K562 (cell line): ENCODE measurements around the gene YPEL1. TPM values are rescaled to one million over a fixed set of nuclear protein-coding genes. Genes with fewer than 3 reads are reported as not detected.

Source experiments
- BCL6 ChIP-seq: fragments of 250-450 bp; sonication (Bioruptor Pico); IDR thresholded peaks from 2 replicates; pipeline ENCODE4 v1.4.0; 2020
- BHLHE40 ChIP-seq: IDR thresholded peaks from 2 replicates; pipeline ENCODE4 v1.6.1; 2011; ENCODE audit warnings: low read length, improper control_type of control experiment
- CAMTA2 ChIP-seq: fragments of 250-450 bp; sonication (Bioruptor Pico); conservative IDR thresholded peaks from 2 replicates; pipeline ENCODE4 v1.5.1; 2022
- FIP1L1 ChIP-seq: fragments of 200-400 bp; formaldehyde crosslinking; IDR thresholded peaks from 2 replicates; pipeline ENCODE4 v1.6.1; 2018; ENCODE audit warnings: mild to moderate bottlenecking, low read depth, low read length; ENCODE audit not compliant: poor library complexity, severe bottlenecking
- KDM5B ChIP-seq: fragments of 200-600 bp; sonication (generic); IDR thresholded peaks from 2 replicates; pipeline ENCODE4 v1.6.1; 2012; ENCODE audit warnings: low read depth, mild to moderate bottlenecking, moderate library complexity, low read length, control low read depth, inconsistent platforms; ENCODE audit not compliant: insufficient replicate concordance
- MAFF ChIP-seq: IDR thresholded peaks from 2 replicates; pipeline ENCODE4 v1.6.1; 2012; ENCODE audit warnings: low read length, improper control_type of control experiment
- MEIS2 ChIP-seq: fragments of 450-650 bp; IDR thresholded peaks from 2 replicates; pipeline ENCODE4 v1.6.1; 2014; ENCODE audit warnings: mild to moderate bottlenecking; ENCODE audit not compliant: partially characterized antibody
- POLR2G ChIP-seq: fragments of 200-400 bp; formaldehyde crosslinking; IDR thresholded peaks from 2 replicates; pipeline ENCODE4 v1.6.1; 2017; ENCODE audit warnings: low read depth, mild to moderate bottlenecking, antibody characterized with exemption, low read length, moderate library complexity
- SPI1 ChIP-seq: IDR thresholded peaks from 2 replicates; pipeline ENCODE4 v1.6.1; 2011; ENCODE audit warnings: low read depth, low read length, control low read depth, borderline replicate concordance
- ZNF146 ChIP-seq: IDR thresholded peaks from one replicate; pipeline ENCODE4 v1.6.1; 2018; ENCODE audit warnings: missing compliant biosample characterization; ENCODE audit not compliant: unreplicated experiment
- ZNF253 ChIP-seq: fragments of 250-450 bp; sonication (Bioruptor Pico); conservative IDR thresholded peaks from 2 replicates; pipeline ENCODE4 v1.6.1; 2021; ENCODE audit warnings: mild to moderate bottlenecking
- ZNF778 ChIP-seq: fragments of 450-650 bp; formaldehyde crosslinking; IDR thresholded peaks from 2 replicates; pipeline ENCODE4 v1.4.0; 2020; ENCODE audit warnings: mild to moderate bottlenecking, moderate library complexity
- polyA plus RNA-seq, 8 experiments: library from polyadenylated mRNA; depleted of rRNA in 4 of 8; stranded (reverse) in 5 of 8; unstranded in 3 of 8; fragments of >200 nt; fragmentation: Nextera tagmentation in 2 of 8; fragmentation: Illumina TruSeq in 1 of 8; extraction: Ambion mirVana in 2 of 8; extraction: Trizol in 1 of 8; gene quantifications; 2 replicates each; pipeline versions ENCODE4 v1.2.1 to v1.2.3, GENCODE V29; 2011 to 2014; ENCODE audit warnings: inconsistent platforms in 1 of 8, missing spikeins in 1 of 8
- total RNA-seq, 7 experiments: library from RNA; depleted of rRNA in 6 of 7; stranded (reverse); fragments of >200 nt in 6 of 7; fragmentation: Illumina TruSeq in 2 of 7; extraction: Trizol in 2 of 7; gene quantifications; 2 replicates each; pipeline versions ENCODE4 v1.2.1 to v1.2.3, GENCODE V29; 2011 to 2021; ENCODE audit warnings: low replicate concordance in 1 of 7
- TF ChIP-seq, protein P1 (sequence below), 2 experiments: fragments of 150-350 bp in 1 of 2; IDR thresholded peaks; 2 replicates each; pipeline ENCODE4 v1.6.1; 2012 to 2016; ENCODE audit warnings: low read depth in 2 of 2, low read length in 2 of 2, mild to moderate bottlenecking in 1 of 2, moderate library complexity in 1 of 2
- TF ChIP-seq, protein P2 (sequence below): fragments of 250-450 bp; sonication (Bioruptor Pico); IDR thresholded peaks from 2 replicates; pipeline ENCODE4 v1.8.0; 2022; ENCODE audit warnings: inconsistent platforms
- TF ChIP-seq, protein P3 (sequence below): IDR thresholded peaks from 3 replicates; pipeline ENCODE4 v1.6.1; 2011; ENCODE audit warnings: borderline replicate concordance, mild to moderate bottlenecking; ENCODE audit not compliant: insufficient read length, insufficient read depth

YPEL1 gene
- total and polyA plus RNA-seq, 9 of the 15 experiments (the other 6 are each of a cell fraction or from before 2014, with no cell fraction given), result 0.07 to 2.2 (median 0.46) TPM

DNA sequence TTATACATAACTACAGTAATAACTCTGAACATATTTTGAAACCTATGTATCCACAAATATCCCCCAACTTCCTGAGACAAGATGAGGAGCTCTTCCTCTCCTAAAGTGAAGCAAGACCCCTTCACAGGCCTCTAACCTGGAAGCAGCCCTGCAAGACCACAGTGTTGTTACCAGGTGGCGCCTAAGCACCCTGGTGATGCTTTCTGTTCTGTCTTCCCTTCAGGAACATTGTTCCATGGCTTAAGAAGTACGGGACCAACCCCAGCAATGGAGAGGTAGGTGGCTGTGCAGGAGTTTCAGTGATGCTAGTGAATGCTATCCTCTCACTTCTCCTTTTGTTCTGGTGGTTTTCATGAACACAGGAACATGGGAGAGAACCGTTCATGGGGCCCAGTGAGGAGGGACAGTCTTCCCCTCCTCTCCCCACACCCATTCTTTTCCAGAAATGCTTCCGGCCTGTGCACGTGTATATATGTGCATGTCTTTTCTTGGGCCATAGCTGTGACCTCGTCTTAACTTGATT lies 63.4 kb downstream of the YPEL1 start (continued):
- TF ChIP-seq, protein P1, sequence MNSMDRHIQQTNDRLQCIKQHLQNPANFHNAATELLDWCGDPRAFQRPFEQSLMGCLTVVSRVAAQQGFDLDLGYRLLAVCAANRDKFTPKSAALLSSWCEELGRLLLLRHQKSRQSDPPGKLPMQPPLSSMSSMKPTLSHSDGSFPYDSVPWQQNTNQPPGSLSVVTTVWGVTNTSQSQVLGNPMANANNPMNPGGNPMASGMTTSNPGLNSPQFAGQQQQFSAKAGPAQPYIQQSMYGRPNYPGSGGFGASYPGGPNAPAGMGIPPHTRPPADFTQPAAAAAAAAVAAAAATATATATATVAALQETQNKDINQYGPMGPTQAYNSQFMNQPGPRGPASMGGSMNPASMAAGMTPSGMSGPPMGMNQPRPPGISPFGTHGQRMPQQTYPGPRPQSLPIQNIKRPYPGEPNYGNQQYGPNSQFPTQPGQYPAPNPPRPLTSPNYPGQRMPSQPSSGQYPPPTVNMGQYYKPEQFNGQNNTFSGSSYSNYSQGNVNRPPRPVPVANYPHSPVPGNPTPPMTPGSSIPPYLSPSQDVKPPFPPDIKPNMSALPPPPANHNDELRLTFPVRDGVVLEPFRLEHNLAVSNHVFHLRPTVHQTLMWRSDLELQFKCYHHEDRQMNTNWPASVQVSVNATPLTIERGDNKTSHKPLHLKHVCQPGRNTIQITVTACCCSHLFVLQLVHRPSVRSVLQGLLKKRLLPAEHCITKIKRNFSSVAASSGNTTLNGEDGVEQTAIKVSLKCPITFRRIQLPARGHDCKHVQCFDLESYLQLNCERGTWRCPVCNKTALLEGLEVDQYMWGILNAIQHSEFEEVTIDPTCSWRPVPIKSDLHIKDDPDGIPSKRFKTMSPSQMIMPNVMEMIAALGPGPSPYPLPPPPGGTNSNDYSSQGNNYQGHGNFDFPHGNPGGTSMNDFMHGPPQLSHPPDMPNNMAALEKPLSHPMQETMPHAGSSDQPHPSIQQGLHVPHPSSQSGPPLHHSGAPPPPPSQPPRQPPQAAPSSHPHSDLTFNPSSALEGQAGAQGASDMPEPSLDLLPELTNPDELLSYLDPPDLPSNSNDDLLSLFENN (IDR thresholded peaks at IDR 0.05; ENCODE audit: low read depth in 2 of 2, low read length in 2 of 2), result peak in 1 of 2 experiments; percentile 41; a peak in 1 of 4 replicates
- TF ChIP-seq FIP1L1, result no peak
- peak; percentile 39; the same call in 1 of the 2 replicates for TF ChIP-seq SPI1
- TF ChIP-seq BCL6, result no peak
- no peak for TF ChIP-seq ZNF146 (CRISPR knock-in tag)
- TF ChIP-seq ZNF778 (CRISPR knock-in tag), result no peak
- TF ChIP-seq KDM5B, result no peak
- TF ChIP-seq, protein P2, sequence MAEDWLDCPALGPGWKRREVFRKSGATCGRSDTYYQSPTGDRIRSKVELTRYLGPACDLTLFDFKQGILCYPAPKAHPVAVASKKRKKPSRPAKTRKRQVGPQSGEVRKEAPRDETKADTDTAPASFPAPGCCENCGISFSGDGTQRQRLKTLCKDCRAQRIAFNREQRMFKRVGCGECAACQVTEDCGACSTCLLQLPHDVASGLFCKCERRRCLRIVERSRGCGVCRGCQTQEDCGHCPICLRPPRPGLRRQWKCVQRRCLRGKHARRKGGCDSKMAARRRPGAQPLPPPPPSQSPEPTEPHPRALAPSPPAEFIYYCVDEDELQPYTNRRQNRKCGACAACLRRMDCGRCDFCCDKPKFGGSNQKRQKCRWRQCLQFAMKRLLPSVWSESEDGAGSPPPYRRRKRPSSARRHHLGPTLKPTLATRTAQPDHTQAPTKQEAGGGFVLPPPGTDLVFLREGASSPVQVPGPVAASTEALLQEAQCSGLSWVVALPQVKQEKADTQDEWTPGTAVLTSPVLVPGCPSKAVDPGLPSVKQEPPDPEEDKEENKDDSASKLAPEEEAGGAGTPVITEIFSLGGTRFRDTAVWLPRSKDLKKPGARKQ (CRISPR knock-in tag), result no peak
- TF ChIP-seq ZNF253 (CRISPR knock-in tag), result no peak
- no peak for TF ChIP-seq MEIS2
- no peak for TF ChIP-seq MAFF
- TF ChIP-seq POLR2G, result no peak
- no peak for TF ChIP-seq CAMTA2
- TF ChIP-seq BHLHE40, result 0 out of 2 replicates have a peak, but pooled peaks have one; percentile 14
- TF ChIP-seq, protein P3, sequence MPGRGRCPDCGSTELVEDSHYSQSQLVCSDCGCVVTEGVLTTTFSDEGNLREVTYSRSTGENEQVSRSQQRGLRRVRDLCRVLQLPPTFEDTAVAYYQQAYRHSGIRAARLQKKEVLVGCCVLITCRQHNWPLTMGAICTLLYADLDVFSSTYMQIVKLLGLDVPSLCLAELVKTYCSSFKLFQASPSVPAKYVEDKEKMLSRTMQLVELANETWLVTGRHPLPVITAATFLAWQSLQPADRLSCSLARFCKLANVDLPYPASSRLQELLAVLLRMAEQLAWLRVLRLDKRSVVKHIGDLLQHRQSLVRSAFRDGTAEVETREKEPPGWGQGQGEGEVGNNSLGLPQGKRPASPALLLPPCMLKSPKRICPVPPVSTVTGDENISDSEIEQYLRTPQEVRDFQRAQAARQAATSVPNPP, result no peak
